Measurements from ENCODE around the gene LRRK1.

Gene LRRK1

DNA sequence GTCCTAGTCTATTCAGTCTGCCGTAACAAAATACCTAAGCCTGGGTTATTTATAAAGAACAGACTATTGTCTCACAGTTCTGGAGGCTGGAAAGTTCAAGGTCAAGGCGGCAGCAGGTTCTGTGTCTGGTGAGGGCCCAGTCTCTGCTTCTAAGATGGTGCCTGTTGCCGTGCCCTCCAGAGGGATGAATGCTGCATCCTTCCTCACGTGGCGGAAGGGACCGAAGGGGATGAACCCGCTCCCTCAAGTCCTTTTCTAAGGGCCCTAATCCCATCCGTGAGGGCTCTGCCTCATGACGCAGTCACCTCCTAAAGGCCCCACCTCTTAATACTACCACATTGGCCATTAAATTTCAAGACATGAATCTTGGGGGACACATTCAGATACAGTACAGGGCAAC, 199.0 kb downstream of the LRRK1 start:
- no peak for DNase-seq

DNA sequence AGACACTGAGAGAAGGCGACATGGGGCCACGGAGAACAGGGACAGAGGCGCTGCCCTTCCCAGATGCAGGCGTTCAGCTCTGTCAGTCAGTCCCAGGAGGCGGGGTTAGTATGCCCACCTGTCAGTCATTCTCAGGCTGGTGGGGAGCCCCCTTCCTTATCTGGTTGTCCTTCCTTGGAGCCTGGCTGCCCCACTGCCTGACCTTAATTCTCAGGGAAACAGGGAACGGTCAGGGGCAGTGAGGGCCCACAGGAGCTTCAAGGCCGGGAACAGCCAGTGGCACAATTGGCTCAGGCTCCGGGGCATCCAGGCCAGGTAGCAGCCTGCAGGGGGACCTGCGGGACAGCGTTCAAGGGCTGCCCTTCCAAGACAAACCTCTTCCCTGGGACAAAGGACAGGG, 199.5 kb downstream of the LRRK1 start:
- DNase-seq = no peak

DNA sequence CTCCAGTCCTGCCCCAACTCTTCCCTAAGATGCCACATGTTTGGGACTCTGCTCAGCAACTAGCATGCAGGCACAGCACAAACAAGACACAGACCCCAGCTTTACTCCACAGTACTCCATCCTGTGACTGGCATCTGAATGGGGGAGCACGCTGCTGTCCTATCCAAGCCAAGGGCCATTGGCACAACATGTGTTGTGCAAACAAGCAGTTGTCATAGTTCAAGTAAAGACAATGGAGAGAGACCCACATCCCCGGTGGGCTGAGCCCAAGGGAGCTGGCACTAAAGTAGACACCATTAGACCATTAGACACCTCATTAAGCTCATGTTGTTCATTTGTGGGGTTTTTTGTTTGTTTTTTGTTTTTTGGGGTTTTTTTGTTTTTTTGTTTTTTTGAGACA, 200.0 kb downstream of the LRRK1 start:
- DNase-seq = no peak

Data from effector CD8-positive, alpha-beta T cell (primary cell).